Measurements from ENCODE around the gene KRCC1. TPM values are rescaled to one million over a fixed set of nuclear protein-coding genes. Genes with fewer than 3 reads are reported as not detected.
A peak's percentile ranks its signal among the peaks of the same experiment; 100 is the strongest.

Gene KRCC1
- polyA plus RNA-seq, 2 of the 4 experiments (the other 2 are of a cell fraction): 16.2 to 49.0 TPM

DNA sequence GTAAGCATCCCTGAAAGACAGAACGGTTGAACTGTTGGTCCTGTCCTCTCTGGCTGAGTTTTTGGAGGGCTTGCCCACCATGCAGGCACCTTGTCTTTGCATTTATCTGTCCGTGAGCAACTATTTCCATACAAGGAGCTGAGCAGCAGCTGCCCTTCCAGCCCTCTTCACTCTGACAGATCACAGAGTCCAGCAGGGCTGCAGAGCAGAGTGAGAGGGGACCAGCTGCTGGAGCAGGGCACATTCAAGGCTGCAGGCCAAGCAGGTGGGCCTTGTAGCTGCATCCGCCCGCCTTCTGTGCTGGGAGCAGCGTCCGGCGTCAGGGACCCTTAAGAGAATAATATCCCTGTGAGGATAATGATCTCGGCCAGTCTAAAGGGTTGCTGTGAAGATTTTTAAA lies 21.5 kb upstream of the KRCC1 start:
- Histone ChIP-seq H3K4me2 (no peak overlapping the region), H3K4me1 (no peaks in the 10 kb centered on the region), H3K27ac (no peak overlapping the region), H3K9me3 (no peaks in the 10 kb centered on the region), H3K4me3 (no peak overlapping the region)
- 0 out of 6 replicates have a peak, but pooled peaks of 1 of the 2 experiments have one; percentile 30 for ATAC-seq
- no peak for TF ChIP-seq MAZ (IDR thresholded peaks at IDR 0.05; ENCODE audit: borderline replicate concordance, low read depth, low read length)
- TF ChIP-seq HOXA7 (CRISPR knock-in tag; IDR thresholded peaks at IDR 0.05): no peak
- no peak for DNase-seq (ENCODE audit: low read depth in 1 of 2, low spot score in 1 of 2)
- WGBS (ENCODE audit: missing lambda C conversion rate): 65% methylated on average over 8 of the region's 8 CpGs
- CTCF ChIA-PET: interaction anchor here (0.5 to 6.3 kb wide), 3 partner anchors 16 to 83 kb away, joined by 3 to 45 read pairs (median 4); no protein-coding TSS in a partner anchor
- POLR2A ChIA-PET: no interaction called here
- no peak for FAIRE-seq

DNA sequence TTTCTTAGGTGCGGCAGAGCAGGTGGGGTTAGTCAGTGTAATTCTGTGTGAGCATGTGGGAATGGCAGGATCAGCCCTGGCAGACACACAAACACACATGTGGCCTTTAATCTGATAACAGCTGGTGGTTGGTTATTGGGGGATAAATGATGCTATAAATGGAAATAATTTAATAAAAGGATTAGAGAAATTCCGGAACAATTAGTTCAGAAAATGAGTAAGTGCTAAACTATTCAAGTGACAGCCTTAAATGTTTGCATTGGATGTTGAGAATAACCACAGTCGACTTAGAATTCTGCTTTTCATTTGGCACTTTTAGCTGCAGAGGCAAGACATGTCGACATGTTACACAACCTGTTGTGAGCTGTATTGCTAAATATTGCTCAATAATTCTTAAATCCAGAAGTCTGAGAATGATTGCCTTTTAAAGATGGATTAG lies 19.3 kb upstream of the KRCC1 start:
- 29% methylated on average over 4 of the region's 4 CpGs for WGBS (ENCODE audit: missing lambda C conversion rate)
- ATAC-seq: no peak
- no peak overlapping the region for H3K4me2 ChIP-seq
- ChIA-PET CTCF (interaction anchor here (0.6 to 6.3 kb wide), 3 partner anchors 14 to 57 kb away, joined by 3 to 45 read pairs (median 3); no protein-coding TSS in a partner anchor), POLR2A (no interaction called here)
- no peak overlapping the region for H3K4me3 ChIP-seq
- no peaks in the 10 kb centered on the region for H3K9me3 ChIP-seq
- no peak overlapping the region for H3K27ac ChIP-seq
- FAIRE-seq: no peak
- H3K4me1 ChIP-seq: no peaks in the 10 kb centered on the region
- no peak for DNase-seq (ENCODE audit: low read depth in 1 of 2, low spot score in 1 of 2)
- no peak for TF ChIP-seq CHD2 (IDR thresholded peaks at IDR 0.05; ENCODE audit: low read length, partially characterized antibody)
- no peak for TF ChIP-seq JUNB (IDR thresholded peaks at IDR 0.05)
- TF ChIP-seq CEBPB (IDR thresholded peaks at IDR 0.05): peak; percentile 55 to 61; a peak in 2 of 4 replicates
- no peak for TF ChIP-seq MYC (IDR thresholded peaks at IDR 0.05; ENCODE audit: borderline replicate concordance, low read length)

DNA sequence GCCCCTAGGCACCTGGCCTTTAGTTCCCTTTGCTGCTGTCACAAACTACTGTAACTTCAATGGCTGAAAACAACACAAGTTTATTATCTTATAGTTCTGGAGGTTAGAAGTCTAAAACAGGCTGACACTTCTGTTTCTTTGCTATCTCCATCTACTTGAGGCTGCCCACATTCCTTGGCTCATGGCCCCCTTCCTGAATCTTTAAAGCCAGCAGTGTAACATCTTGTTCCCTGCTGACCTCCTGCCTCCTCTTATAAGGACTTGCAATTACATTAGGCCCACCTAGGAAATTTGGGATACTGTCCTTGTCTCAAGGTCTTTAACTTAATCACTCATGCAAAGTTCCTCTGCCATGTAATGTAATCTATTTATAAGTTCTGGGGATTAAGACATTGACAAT lies 18.6 kb upstream of the KRCC1 start:
- no peak overlapping the region for H3K27ac ChIP-seq
- no peaks in the 10 kb centered on the region for H3K4me1 ChIP-seq
- H3K4me3 ChIP-seq: no peak overlapping the region
- ATAC-seq (no peak), FAIRE-seq (no peak), DNase-seq (ENCODE audit: low read depth in 1 of 2, low spot score in 1 of 2) (no peak)
- TF ChIP-seq CTCF (IDR thresholded peaks at IDR 0.05): no peak
- TF ChIP-seq KDM1A (IDR thresholded peaks at IDR 0.05; ENCODE audit: low read depth): no peak
- no peak for TF ChIP-seq ELK1 (IDR thresholded peaks at IDR 0.05; ENCODE audit: low read depth, low read length)
- no peak for TF ChIP-seq JUN (IDR thresholded peaks at IDR 0.05)
- TF ChIP-seq ATOH8 (CRISPR knock-in tag; IDR thresholded peaks at IDR 0.05; ENCODE audit: low read depth): no peak
- TF ChIP-seq MYC (IDR thresholded peaks at IDR 0.05; ENCODE audit: borderline replicate concordance, low read length): no peak
- TF ChIP-seq, protein P1, sequence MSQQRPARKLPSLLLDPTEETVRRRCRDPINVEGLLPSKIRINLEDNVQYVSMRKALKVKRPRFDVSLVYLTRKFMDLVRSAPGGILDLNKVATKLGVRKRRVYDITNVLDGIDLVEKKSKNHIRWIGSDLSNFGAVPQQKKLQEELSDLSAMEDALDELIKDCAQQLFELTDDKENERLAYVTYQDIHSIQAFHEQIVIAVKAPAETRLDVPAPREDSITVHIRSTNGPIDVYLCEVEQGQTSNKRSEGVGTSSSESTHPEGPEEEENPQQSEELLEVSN (IDR thresholded peaks at IDR 0.05; ENCODE audit: borderline replicate concordance, low read depth): no peak
- no peak for TF ChIP-seq CHD4 (IDR thresholded peaks at IDR 0.05; ENCODE audit: borderline replicate concordance)
- TF ChIP-seq SREBF2 (IDR thresholded peaks at IDR 0.05): no peak
- TF ChIP-seq CBX2 (IDR thresholded peaks at IDR 0.05; ENCODE audit: borderline replicate concordance, low read depth): no peak
- no peak for TF ChIP-seq RAD21 (conservative IDR thresholded peaks at IDR 0.05 in 1 of 2, IDR thresholded peaks at IDR 0.05 in 1 of 2)
- no peak for TF ChIP-seq MAZ (IDR thresholded peaks at IDR 0.05; ENCODE audit: borderline replicate concordance, low read depth, low read length)
- TF ChIP-seq HOXA7 (CRISPR knock-in tag; IDR thresholded peaks at IDR 0.05): no peak
- TF ChIP-seq EHMT2 (IDR thresholded peaks at IDR 0.05; ENCODE audit: low read depth): no peak
- TF ChIP-seq RFX5 (IDR thresholded peaks at IDR 0.05): no peak
- TF ChIP-seq KDM5A (IDR thresholded peaks at IDR 0.05): no peak
- no peak for TF ChIP-seq EP300 (IDR thresholded peaks at IDR 0.05)
- TF ChIP-seq, protein P2, sequence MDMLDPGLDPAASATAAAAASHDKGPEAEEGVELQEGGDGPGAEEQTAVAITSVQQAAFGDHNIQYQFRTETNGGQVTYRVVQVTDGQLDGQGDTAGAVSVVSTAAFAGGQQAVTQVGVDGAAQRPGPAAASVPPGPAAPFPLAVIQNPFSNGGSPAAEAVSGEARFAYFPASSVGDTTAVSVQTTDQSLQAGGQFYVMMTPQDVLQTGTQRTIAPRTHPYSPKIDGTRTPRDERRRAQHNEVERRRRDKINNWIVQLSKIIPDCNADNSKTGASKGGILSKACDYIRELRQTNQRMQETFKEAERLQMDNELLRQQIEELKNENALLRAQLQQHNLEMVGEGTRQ (IDR thresholded peaks at IDR 0.05): no peak
- TF ChIP-seq, protein P3, sequence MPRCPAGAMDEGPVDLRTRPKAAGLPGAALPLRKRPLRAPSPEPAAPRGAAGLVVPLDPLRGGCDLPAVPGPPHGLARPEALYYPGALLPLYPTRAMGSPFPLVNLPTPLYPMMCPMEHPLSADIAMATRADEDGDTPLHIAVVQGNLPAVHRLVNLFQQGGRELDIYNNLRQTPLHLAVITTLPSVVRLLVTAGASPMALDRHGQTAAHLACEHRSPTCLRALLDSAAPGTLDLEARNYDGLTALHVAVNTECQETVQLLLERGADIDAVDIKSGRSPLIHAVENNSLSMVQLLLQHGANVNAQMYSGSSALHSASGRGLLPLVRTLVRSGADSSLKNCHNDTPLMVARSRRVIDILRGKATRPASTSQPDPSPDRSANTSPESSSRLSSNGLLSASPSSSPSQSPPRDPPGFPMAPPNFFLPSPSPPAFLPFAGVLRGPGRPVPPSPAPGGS (IDR thresholded peaks at IDR 0.05): no peak
- CTCF ChIA-PET: interaction anchor here (6.3 kb wide), 1 partner anchor 13 kb away, joined by 45 read pairs; no protein-coding TSS in a partner anchor
- no peaks in the 10 kb centered on the region for H3K9me3 ChIP-seq
- H3K4me2 ChIP-seq: no peak overlapping the region
- POLR2A ChIA-PET: no interaction called here

Measured in A549 (cell line).